ENCODE data around the gene MLX. TPM values are rescaled to one million over a fixed set of nuclear protein-coding genes. Genes with fewer than 3 reads are reported as not detected.
"Not testable (repeated sequence)": the region's sequence is repeated elsewhere in the genome, so short reads cannot be mapped to it uniquely, and the experiment has no call there.

The MLX gene
- polyA plus RNA-seq, 6 donors from 2014 or later, result 26.7 to 48.2 (median 32.9) TPM

DNA sequence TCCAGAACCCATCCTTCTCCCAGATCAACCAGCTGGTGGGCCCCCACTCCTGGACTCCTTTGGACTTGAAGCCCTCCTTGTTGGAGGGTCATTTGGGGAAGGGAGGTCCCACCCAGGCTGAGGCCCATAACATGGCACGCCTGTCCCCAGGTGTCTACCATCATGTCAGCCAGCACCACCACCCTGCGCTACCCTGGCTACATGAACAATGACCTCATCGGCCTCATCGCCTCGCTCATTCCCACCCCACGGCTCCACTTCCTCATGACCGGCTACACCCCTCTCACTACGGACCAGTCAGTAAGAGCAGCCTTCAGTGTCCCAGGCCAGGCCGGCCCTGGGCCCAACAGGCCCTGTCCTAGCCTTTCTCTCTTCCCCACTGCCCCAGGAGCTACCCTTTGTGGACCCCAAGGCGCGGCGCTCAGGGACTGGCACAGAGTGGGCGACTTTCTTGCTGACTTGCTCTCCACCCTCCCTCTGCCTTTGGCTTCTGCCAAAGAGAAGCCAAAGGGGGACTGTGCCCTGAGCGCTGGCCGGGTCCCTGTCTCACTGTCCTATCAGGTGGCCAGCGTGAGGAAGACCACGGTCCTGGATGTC lies 46.9 kb downstream of the MLX start:
- Mint-ChIP-seq H3K4me3 (peak overlapping the region in 2 of 8 donors; percentile 61 to 74), H3K36me3 (peaks cover 4 to 9% of the 10 kb centered on the region in 2 donors), H3K27ac (no peak overlapping the region), H3K27me3 (no peaks in the 10 kb centered on the region), H3K4me1 (peaks cover 15 to 22% (median 19%) of the 10 kb centered on the region in 3 donors), H3K9me3 (no peaks in the 10 kb centered on the region)
- DNase-seq (no peak), ATAC-seq (ENCODE audit: low read depth in 2 of 2) (no peak)

DNA sequence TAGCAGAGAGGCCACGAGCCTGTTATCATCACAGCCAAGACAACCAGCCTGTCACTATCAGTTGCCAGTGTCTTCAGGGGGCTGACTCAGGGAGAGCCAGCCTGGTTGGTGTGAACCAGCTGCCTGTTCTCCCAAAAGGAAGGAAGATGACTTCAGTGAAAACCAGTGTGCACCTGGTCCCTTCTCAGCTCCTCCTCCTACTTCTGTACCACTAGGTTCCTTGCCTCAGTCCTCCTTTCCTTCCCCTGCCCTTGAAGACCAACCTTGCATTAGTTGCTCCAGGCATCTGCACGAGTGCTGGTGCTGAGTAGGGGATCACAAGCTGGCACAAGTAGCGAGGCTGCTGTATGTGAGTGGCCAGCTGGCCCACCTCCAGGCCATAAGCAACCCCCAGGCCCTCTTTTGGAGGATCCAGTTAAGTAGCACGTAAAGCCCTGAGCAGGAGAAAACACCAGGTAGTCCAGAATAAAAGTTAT lies 51.1 kb downstream of the MLX start:
- no peak for ATAC-seq (ENCODE audit: low read depth in 2 of 2)
- Mint-ChIP-seq H3K36me3 (peaks cover 4 to 7% of the 10 kb centered on the region in 2 donors), H3K4me1 (peaks cover 11 to 20% (median 13%) of the 10 kb centered on the region in 3 donors), H3K9me3 (no peaks in the 10 kb centered on the region), H3K27ac (peak overlapping the region in 2 of 6 donors; percentile 61 to 64), H3K27me3 (no peaks in the 10 kb centered on the region), H3K4me3 (peak overlapping the region in 3 of 8 donors; percentile 29 to 59 (median 32))
- no peak for DNase-seq

DNA sequence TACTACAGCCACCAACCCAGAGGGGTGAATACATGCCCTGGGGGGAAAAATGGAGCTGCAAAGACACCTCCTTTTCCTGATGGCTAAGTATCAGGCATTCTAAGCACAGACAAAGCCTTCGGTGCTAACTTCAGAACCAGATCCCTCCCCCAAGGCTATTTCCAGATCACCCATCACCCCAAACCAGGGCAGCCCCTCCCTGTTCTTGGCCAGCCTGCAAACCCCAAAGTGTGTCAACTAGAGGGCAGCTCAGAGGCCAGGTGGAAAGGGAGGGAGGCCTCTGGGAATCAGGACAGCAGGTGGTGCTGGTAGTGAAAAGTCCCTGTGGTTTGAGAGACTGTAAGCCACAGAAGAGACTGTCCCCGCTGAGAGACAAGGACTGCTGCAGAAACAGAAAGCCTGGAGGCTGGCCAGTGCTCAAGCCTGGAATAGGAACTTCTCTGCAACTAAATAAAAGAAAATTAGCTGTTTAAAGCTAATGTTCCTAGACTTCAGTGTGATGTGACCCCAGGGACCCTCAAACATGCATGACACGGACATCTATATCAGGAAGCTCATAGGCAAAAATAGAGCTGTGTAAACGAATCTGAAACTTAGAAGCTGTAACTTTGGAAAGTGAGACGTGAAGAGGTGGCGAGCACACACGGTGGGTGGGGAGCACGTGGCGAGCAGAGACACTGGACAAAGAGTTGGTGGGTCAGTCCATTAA lies 51.7 kb downstream of the MLX start:
- peak overlapping the region in 3 of 6 donors; percentile 47 to 64 (median 64) for H3K27ac Mint-ChIP-seq
- peaks cover 11 to 20% (median 13%) of the 10 kb centered on the region in 3 donors for H3K4me1 Mint-ChIP-seq
- ATAC-seq (ENCODE audit: low read depth in 2 of 2) (peak; percentile 33 to 37), DNase-seq (no peak)
- peak overlapping the region in 6 of 8 donors; percentile 3 to 75 (median 64) for H3K4me3 Mint-ChIP-seq
- H3K9me3 Mint-ChIP-seq, result no peaks in the 10 kb centered on the region
- H3K36me3 Mint-ChIP-seq, result peaks cover 4 to 5% of the 10 kb centered on the region in 2 donors
- no peaks in the 10 kb centered on the region for H3K27me3 Mint-ChIP-seq

DNA sequence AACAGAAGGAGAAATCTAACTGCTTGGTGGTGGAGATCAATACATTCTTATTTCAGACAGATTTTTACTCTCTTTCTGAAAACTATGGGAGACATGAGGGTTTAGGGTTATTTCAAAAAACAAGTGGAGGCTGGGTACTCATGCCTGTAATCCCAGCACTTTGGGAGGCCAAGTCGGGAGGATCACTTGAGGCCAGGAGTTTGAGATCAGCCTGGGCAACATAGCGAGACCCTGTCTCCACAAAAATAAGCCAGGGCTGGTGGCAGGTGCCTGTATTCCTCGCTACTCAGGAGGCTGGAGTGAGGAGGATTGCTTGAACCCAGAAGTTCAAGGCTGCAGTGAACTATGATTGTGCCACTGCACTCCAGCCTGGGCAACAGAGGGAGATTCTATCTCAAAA lies 55.1 kb downstream of the MLX start:
- H3K36me3 Mint-ChIP-seq; H3K27ac Mint-ChIP-seq; H3K27me3 Mint-ChIP-seq; ATAC-seq (ENCODE audit: low read depth in 2 of 2); H3K9me3 Mint-ChIP-seq; DNase-seq; H3K4me3 Mint-ChIP-seq: not testable (repeated sequence)
- H3K4me1 Mint-ChIP-seq, result peaks cover 11 to 20% (median 13%) of the 10 kb centered on the region in 3 donors

Other genes with a start within 250 kb of the MLX start
- gene STAT3, start 178.7 kb upstream of the MLX start, polyA plus RNA-seq (ENCODE audit: low read depth in 6 of 6), result 100 to 1,000 TPM in 3 of 6 donors, 10 to 100 TPM in 3; 89.8 to 112 (median 101) TPM
- not detected for gene CAVIN1, start 143.8 kb upstream of the MLX start, polyA plus RNA-seq (ENCODE audit: low read depth in 6 of 6)
- 10 to 100 TPM; 42.5 to 81.0 (median 62.8) TPM for gene ATP6V0A1, start 108.2 kb upstream of the MLX start, polyA plus RNA-seq (ENCODE audit: low read depth in 6 of 6)
- 10 to 100 TPM; 17.1 to 34.9 (median 23.6) TPM for gene NAGLU, start 30.9 kb upstream of the MLX start, polyA plus RNA-seq (ENCODE audit: low read depth in 6 of 6)
- 1 to 10 TPM in 2 of 6 donors, under 1 TPM in 3, not detected in 1; 0.55 to 1.6 (median 0.90) TPM for gene HSD17B1, start 14.2 kb upstream of the MLX start, polyA plus RNA-seq (ENCODE audit: low read depth in 6 of 6)
- 100 to 1,000 TPM in 1 of 6 donors, 10 to 100 TPM in 5; 40.6 to 104 (median 55.5) TPM for gene COASY, start 5.0 kb upstream of the MLX start, polyA plus RNA-seq (ENCODE audit: low read depth in 6 of 6)
- 1 to 10 TPM in 5 of 6 donors, not detected in 1; 1.5 to 2.9 (median 2.4) TPM for gene PSMC3IP, start 10.6 kb downstream of the MLX start, polyA plus RNA-seq (ENCODE audit: low read depth in 6 of 6)
- 100 to 1,000 TPM; 132 to 161 (median 140) TPM for gene RETREG3, start 42.3 kb downstream of the MLX start, polyA plus RNA-seq (ENCODE audit: low read depth in 6 of 6)
- gene TUBG1, start 42.6 kb downstream of the MLX start, polyA plus RNA-seq (ENCODE audit: low read depth in 6 of 6), result 10 to 100 TPM in 1 of 6 donors, 1 to 10 TPM in 4, not detected in 1; 4.2 to 10.2 (median 6.8) TPM
- 1 to 10 TPM in 5 of 6 donors, under 1 TPM in 1; 0.39 to 3.3 (median 1.5) TPM for gene TUBG2, start 92.2 kb downstream of the MLX start, polyA plus RNA-seq (ENCODE audit: low read depth in 6 of 6)
- gene PLEKHH3, start 109.9 kb downstream of the MLX start, polyA plus RNA-seq (ENCODE audit: low read depth in 6 of 6), result not detected
- 1 to 10 TPM in 1 of 6 donors, under 1 TPM in 2, not detected in 3; 0.27 to 1.8 (median 0.93) TPM for gene CCR10, start 114.7 kb downstream of the MLX start, polyA plus RNA-seq (ENCODE audit: low read depth in 6 of 6)
- under 1 TPM in 5 of 6 donors, not detected in 1; 0.19 to 1.00 (median 0.39) TPM for gene CNTNAP1, start 115.4 kb downstream of the MLX start, polyA plus RNA-seq (ENCODE audit: low read depth in 6 of 6)
- 10 to 100 TPM in 5 of 6 donors, 1 to 10 TPM in 1; 8.2 to 63.4 (median 47.3) TPM for gene EZH1, start 177.9 kb downstream of the MLX start, polyA plus RNA-seq (ENCODE audit: low read depth in 6 of 6)
- gene RAMP2, start 194.1 kb downstream of the MLX start, polyA plus RNA-seq (ENCODE audit: low read depth in 6 of 6), result not detected
- gene VPS25, start 206.3 kb downstream of the MLX start, polyA plus RNA-seq (ENCODE audit: low read depth in 6 of 6), result 10 to 100 TPM; 44.3 to 61.0 (median 56.5) TPM
- under 1 TPM in 1 of 6 donors, not detected in 5; 0.10 TPM for gene WNK4, start 213.5 kb downstream of the MLX start, polyA plus RNA-seq (ENCODE audit: low read depth in 6 of 6)
- 100 to 1,000 TPM; 117 to 157 (median 133) TPM for gene COA3, start 231.6 kb downstream of the MLX start, polyA plus RNA-seq (ENCODE audit: low read depth in 6 of 6)
- gene CNTD1, start 231.8 kb downstream of the MLX start, polyA plus RNA-seq (ENCODE audit: low read depth in 6 of 6), result under 1 TPM in 5 of 6 donors, not detected in 1; 0.17 to 0.74 (median 0.70) TPM